HG02763 (cell line): ENCODE results near the gene EOLA2.
"Not testable (repeated sequence)": the region's sequence is repeated elsewhere in the genome, so short reads cannot be mapped to it uniquely, and the experiment has no call there.

ENCODE experiments used
- ATAC-seq: cut with Tn5 transposase; IDR thresholded peaks from one replicate; pipeline ENCODE4 v1.9.1; 2021; ENCODE audit warnings: mild to moderate bottlenecking, moderate library complexity; ENCODE audit not compliant: unreplicated experiment

The EOLA2 gene

DNA sequence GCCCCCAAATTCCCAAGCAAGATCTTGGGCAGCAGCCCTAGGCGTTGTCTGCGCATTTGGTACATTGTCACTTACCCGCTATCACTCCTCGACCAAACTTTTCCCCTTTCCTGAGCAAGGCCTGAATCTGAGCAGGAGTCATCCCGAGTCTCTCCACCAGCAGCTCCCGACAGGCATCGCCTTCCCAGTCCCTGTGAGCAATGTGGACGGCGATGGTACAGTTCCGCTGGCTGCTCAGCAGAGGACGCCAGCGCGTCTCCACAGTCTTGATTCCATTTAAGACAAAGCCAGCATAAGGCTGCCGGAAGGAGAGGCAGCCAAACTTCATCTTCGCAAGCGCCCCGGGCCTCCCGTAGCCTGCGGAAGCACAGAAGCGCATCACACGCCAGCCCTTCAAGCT is 4.7 kb downstream of the EOLA2 start:
- ATAC-seq: not testable (repeated sequence)

GRCh38 chrX:149932970-149933369 is 5.3 kb downstream of the EOLA2 start:
- ATAC-seq: not testable (repeated sequence)

DNA sequence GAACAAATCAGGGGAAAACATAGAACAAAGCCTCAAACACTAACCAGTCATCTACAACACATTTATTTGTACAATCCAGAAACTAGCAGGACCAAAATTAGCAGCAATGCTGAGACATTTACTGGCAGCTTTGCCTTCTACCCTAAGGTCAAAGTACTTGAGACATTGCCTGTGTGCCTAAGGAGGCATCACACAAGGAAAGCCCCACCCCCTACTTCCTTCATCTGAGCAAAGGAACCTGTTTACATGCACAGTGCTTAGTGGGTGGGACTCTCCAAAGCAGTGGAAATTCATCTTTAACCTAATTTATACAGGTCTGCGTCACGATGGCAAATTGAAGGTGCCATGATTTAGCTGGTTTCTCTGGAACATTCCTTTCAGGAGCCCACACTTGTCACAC is 6.1 kb downstream of the EOLA2 start:
- not testable (repeated sequence) for ATAC-seq

- ATAC-seq: not testable (repeated sequence)
Measured at GRCh38 chrX:149931355-149931754, 6.9 kb downstream of the EOLA2 start.

DNA sequence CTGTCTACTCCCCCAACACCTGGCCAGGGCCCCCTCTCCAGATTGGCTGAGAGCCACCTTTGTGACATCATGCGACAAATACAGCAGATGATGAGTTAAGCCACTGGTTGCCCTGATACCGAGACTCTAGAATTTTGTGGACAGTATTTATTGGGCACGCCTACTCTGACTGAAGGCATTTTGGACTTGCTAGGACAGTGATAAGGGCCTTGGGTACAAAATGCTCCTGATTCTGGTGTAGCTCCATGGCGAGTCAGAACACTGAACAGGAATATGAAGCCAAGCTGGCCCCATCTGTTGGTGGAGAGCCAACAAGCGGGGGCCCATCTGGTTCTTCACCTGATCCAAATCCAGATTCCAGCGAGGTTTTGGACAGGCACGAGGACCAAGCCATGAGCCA is 8.9 kb downstream of the EOLA2 start, which contains the start of gene HSFX4:
Gene HSFX4, plus strand, starts transcription at position 174 of the 400 bp plus-strand sequence. Its CDS starts 72 bp downstream, at position 246.
- ATAC-seq: not testable (repeated sequence)

DNA sequence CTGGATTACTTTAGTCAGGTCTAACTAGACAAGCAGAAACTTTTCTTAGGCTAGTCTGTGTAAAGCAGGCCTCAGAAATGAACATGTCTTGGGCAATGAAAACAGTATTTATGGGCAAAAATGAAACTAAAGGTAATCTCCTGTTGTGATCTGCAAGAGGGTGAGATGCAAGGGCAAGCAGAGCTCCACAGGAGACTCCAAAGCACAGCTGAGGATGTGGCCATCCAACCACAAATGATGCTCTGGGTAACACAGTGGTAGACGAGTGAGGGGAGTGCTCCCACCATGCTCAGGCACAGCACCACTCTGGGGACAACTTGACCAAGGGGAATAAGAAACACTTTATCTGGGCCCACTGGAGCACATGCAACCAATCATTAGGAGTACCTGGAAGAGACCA is 9.7 kb downstream of the EOLA2 start:
- ATAC-seq: not testable (repeated sequence)

GRCh38 chrX:149927964-149928258 is 10.4 kb downstream of the EOLA2 start:
- ATAC-seq: not testable (repeated sequence)

- not testable (repeated sequence) for ATAC-seq
Measured at GRCh38 chrX:149927245-149927963, 10.9 kb downstream of the EOLA2 start.

DNA sequence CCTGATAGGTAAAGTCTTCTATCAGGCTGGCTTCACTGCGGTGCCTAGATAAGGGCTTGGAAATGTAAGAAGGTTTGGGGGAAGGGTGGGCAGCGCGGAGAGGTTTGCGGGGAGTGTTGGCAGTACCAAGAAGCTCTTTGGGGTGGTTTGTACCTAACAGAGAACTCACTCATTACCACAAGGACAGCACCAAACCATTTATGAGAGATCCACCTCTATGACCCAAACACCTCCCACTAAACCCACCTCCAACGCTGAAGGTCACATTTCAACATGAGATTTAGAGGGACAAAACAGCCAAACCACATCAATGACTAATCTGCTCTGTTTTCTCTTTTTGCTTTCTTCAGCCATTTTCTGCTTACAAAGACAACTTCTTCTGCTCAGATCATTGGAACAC is 13.9 kb downstream of the EOLA2 start:
- not testable (repeated sequence) for ATAC-seq

DNA sequence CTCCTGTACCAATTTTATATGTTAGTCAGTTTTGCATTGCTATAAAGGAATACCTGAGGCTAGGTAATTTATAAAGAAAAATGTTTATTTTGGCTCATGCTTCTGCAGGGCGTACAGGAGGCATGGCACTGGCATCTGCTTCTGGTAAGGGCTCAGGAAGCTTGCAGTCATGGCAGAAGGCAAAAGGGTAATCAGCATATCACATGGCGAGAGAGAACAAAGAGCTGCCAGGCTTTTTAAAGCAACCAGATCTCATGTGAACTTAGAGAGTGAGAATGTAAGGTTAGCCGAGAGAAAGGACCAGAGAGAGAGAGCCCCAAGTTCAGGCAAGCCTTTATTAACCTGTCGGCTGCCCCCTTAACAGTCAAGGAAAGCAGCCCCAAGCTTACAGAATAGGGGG is 14.5 kb downstream of the EOLA2 start:
- not testable (repeated sequence) for ATAC-seq

DNA sequence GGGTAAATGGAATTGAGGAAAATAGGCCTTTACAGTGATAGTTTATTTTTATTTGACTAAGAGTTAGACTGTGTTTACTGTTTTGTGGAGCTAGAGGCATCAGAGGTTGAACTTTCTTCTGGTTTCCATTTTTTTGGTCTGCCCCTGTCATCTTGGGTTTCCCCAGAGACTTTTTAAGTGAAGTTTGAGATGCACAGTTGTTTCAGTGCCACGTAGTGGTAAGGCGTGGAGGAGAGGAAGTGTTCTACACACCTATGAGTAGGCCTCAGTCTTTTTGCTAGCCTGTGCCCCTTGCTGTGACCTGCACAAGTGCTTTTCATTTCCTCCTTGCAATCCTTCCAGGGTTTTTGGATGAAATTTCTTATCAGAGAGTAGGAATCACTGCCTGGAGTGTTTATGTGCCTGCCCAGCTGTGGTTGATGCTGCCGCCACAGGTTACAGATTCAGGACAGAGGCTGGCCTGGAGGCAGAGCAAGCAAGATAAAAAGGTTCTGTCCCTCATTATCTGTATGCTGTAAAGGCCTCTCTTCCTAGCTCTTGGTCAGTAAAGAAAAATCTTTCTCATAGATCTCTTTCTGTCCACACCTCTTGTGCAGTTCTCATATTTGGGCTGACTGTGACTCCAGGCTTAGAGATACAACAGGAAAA is 21.4 kb downstream of the EOLA2 start:
- no peak for ATAC-seq

DNA sequence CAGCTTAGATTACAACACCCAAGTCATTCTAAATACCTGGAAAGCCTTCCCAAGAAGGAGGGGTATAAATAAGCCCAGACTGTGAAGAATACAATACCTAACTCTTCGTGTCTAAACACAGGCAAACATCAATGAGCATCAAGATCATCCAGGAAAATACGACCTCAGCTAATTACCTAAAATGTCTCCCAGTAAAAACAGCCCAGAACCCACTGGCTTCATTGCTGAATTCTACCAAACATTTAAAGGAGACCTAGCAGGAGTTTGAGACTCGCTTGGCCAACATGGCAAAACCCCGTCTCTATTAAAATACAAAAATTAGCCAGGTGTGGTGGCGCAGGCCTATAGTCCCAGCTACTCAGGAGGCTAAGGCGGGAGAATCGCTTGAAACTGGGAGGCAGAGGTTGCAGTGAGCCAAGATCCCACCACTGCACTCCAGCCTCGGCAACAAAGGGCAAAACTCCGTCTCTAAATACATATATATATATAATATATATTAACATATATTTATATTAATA is 28.1 kb downstream of the EOLA2 start:
- no peak for ATAC-seq

- no peak for ATAC-seq
Measured at GRCh38 chrX:149909324-149910177, 28.7 kb downstream of the EOLA2 start.

GRCh38 chrX:149908727-149909126 is 29.6 kb downstream of the EOLA2 start:
- no peak for ATAC-seq

DNA sequence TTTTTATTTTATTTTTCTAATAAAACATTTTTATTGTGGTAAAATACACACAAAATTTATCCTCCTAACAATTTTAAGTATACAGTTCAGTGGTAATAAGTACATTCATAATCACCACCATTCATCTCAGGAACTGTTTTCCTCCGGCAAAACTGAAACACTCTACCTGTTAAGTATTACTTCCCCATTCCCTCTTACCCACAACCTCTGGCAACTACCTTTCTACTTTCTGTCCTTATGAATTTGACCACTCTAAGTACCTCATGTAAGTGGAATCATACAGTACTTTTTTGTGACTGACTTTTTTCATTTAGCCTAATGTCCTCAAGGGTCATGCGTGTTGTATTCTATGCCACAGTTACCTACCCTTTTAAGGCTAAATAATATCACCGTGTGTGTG is 30.0 kb downstream of the EOLA2 start:
- ATAC-seq: no peak

GRCh38 chrX:149903889-149904748 is 34.2 kb downstream of the EOLA2 start:
- peak; percentile 79 for ATAC-seq

GRCh38 chrX:149898554-149898953 is 39.7 kb downstream of the EOLA2 start:
- ATAC-seq: no peak

- not testable (repeated sequence) for ATAC-seq
Measured at GRCh38 chrX:149890828-149891227, 47.5 kb downstream of the EOLA2 start.
